Neural progenitor cell (in vitro differentiated cells): ENCODE measurements around the gene RHD. TPM values are rescaled to one million over a fixed set of nuclear protein-coding genes. Genes with fewer than 3 reads are reported as not detected.
"Not testable (repeated sequence)": the region's sequence is repeated elsewhere in the genome, so short reads cannot be mapped to it uniquely, and the experiment has no call there.

Source experiments
- DNase-seq: peaks from one replicate; pipeline ENCODE4 v3.0.0-alpha.2; 2016; ENCODE audit warnings: low spot score
- H2AFZ ChIP-seq: fragments of 200-600 bp; sonication (generic); replicated peaks from 2 replicates; pipeline ENCODE4 v1.6.1; 2016; ENCODE audit warnings: antibody characterized with exemption
- H3F3A ChIP-seq: fragments of 200-600 bp; sonication (generic); 2 replicates; pipeline ENCODE4 v1.6.1; 2016; ENCODE audit warnings: antibody characterized with exemption, low read depth
- H3K27ac ChIP-seq: fragments of 200-600 bp; sonication (generic); 2 replicates; pipeline ENCODE4 v1.5.1; 2016; ENCODE audit warnings: mild to moderate bottlenecking
- H3K27me3 ChIP-seq: fragments of 200-600 bp; sonication (generic); 2 replicates; pipeline ENCODE4 v1.6.1; 2016; ENCODE audit warnings: mild to moderate bottlenecking, moderate library complexity
- H3K36me3 ChIP-seq: fragments of 200-600 bp; sonication (generic); 2 replicates; pipeline ENCODE4 v1.5.1; 2016
- H3K4me1 ChIP-seq: fragments of 200-600 bp; sonication (generic); 2 replicates; pipeline ENCODE4 v1.6.1; 2016; ENCODE audit warnings: mixed run types
- H3K4me2 ChIP-seq: fragments of 200-600 bp; sonication (generic); 2 replicates; pipeline ENCODE4 v1.6.1; 2016
- H3K4me3 ChIP-seq: fragments of 200-600 bp; sonication (generic); 2 replicates; pipeline ENCODE4 v1.5.1; 2016
- H3K79me2 ChIP-seq: fragments of 200-600 bp; sonication (generic); 2 replicates; pipeline ENCODE4 v1.6.1; 2016; ENCODE audit warnings: low read depth
- H3K9ac ChIP-seq: fragments of 200-600 bp; sonication (generic); 2 replicates; pipeline ENCODE4 v1.6.1; 2016
- H3K9me3 ChIP-seq: fragments of 200-600 bp; sonication (generic); 2 replicates; pipeline ENCODE4 v1.5.1; 2016; ENCODE audit warnings: low read depth
- H4K20me1 ChIP-seq: fragments of 200-600 bp; sonication (generic); 2 replicates; pipeline ENCODE4 v1.6.1; 2016; ENCODE audit warnings: low read depth
- H3K27ac Mint-ChIP-seq: 3 replicates; pipeline ENCODE4 v1.8.0; 2021; ENCODE audit warnings: mixed read lengths
- H3K27me3 Mint-ChIP-seq: 2 replicates; pipeline ENCODE4 v1.8.0; 2022; ENCODE audit warnings: low read depth, mild to moderate bottlenecking, inconsistent platforms, moderate library complexity, mixed read lengths; ENCODE audit not compliant: insufficient read depth
- H3K36me3 Mint-ChIP-seq: 3 replicates; pipeline ENCODE4 v1.8.0; 2021; ENCODE audit warnings: mixed read lengths
- H3K4me1 Mint-ChIP-seq: 3 replicates; pipeline ENCODE4 v1.8.0; 2021; ENCODE audit warnings: mixed read lengths
- H3K4me3 Mint-ChIP-seq: 3 replicates; pipeline ENCODE4 v1.8.0; 2021; ENCODE audit warnings: mild to moderate bottlenecking, moderate library complexity, mixed read lengths
- H3K9me3 Mint-ChIP-seq: 3 replicates; pipeline ENCODE4 v1.8.0; 2020; ENCODE audit warnings: mixed read lengths
- total RNA-seq: library from RNA; depleted of rRNA; stranded (reverse); fragments of >200 nt; gene quantifications from 2 replicates; pipeline ENCODE4 v1.2.3, GENCODE V29; 2015; ENCODE audit warnings: low replicate concordance

The RHD gene
- total RNA-seq, 1 donor from 2014 or later = not detected

GRCh38 chr1:25268143-25268760 is 4.1 kb upstream of the RHD start:
- H3K79me2 ChIP-seq, H3K4me1 ChIP-seq, H3K4me1 Mint-ChIP-seq, H3K27me3 ChIP-seq, H3F3A ChIP-seq, H2AFZ ChIP-seq, H4K20me1 ChIP-seq, H3K27me3 Mint-ChIP-seq, H3K36me3 ChIP-seq, H3K27ac ChIP-seq, H3K9me3 ChIP-seq, H3K36me3 Mint-ChIP-seq, DNase-seq, H3K27ac Mint-ChIP-seq, H3K9ac ChIP-seq, H3K9me3 Mint-ChIP-seq: not testable (repeated sequence)
- Histone ChIP-seq H3K4me3 (peak overlapping the region; percentile 50), H3K4me2 (peak overlapping the region; percentile 53)
- peak overlapping the region; percentile 81 for H3K4me3 Mint-ChIP-seq

GRCh38 chr1:25275648-25276047 is 3.3 kb downstream of the RHD start:
- H3K9me3 Mint-ChIP-seq, H3K4me3 ChIP-seq, DNase-seq, H2AFZ ChIP-seq, H3K36me3 ChIP-seq, H4K20me1 ChIP-seq, H3K27me3 ChIP-seq, H3K27ac Mint-ChIP-seq, H3K4me1 ChIP-seq, H3K4me1 Mint-ChIP-seq, H3K27me3 Mint-ChIP-seq, H3K4me2 ChIP-seq, H3K27ac ChIP-seq, H3K9ac ChIP-seq, H3K36me3 Mint-ChIP-seq, H3F3A ChIP-seq, H3K79me2 ChIP-seq, H3K9me3 ChIP-seq, H3K4me3 Mint-ChIP-seq: not testable (repeated sequence)

GRCh38 chr1:25277295-25277694 is 5.0 kb downstream of the RHD start:
- not testable (repeated sequence) for H3K9me3 ChIP-seq, H3K27ac ChIP-seq, H3K27ac Mint-ChIP-seq, H2AFZ ChIP-seq, H3K9me3 Mint-ChIP-seq, H3K4me2 ChIP-seq, H3K4me1 Mint-ChIP-seq, H3K4me1 ChIP-seq, H3K4me3 Mint-ChIP-seq, H3K36me3 Mint-ChIP-seq, DNase-seq, H3K79me2 ChIP-seq, H3F3A ChIP-seq, H3K36me3 ChIP-seq, H4K20me1 ChIP-seq, H3K27me3 ChIP-seq, H3K9ac ChIP-seq, H3K27me3 Mint-ChIP-seq, H3K4me3 ChIP-seq

GRCh38 chr1:25278358-25278757 is 6.0 kb downstream of the RHD start:
- not testable (repeated sequence) for H3K4me1 Mint-ChIP-seq, DNase-seq, H3K27ac Mint-ChIP-seq, H3K4me1 ChIP-seq, H3K27me3 Mint-ChIP-seq, H3K36me3 ChIP-seq, H3K36me3 Mint-ChIP-seq, H3K27ac ChIP-seq, H4K20me1 ChIP-seq, H3K27me3 ChIP-seq, H3K9ac ChIP-seq, H3K4me3 Mint-ChIP-seq, H3K79me2 ChIP-seq, H3K9me3 ChIP-seq, H3F3A ChIP-seq, H3K9me3 Mint-ChIP-seq, H2AFZ ChIP-seq, H3K4me2 ChIP-seq, H3K4me3 ChIP-seq

- not testable (repeated sequence) for H3K4me1 Mint-ChIP-seq, H3K4me2 ChIP-seq, H4K20me1 ChIP-seq, H2AFZ ChIP-seq, H3K36me3 ChIP-seq, H3K79me2 ChIP-seq, H3K36me3 Mint-ChIP-seq, H3K27ac ChIP-seq, H3K4me3 ChIP-seq, H3K27me3 ChIP-seq, DNase-seq, H3K9me3 Mint-ChIP-seq, H3K4me1 ChIP-seq, H3K9ac ChIP-seq, H3F3A ChIP-seq, H3K9me3 ChIP-seq, H3K27ac Mint-ChIP-seq, H3K4me3 Mint-ChIP-seq, H3K27me3 Mint-ChIP-seq
These were observed 6.5 kb downstream of the RHD start for GRCh38 chr1:25278790-25279189.

GRCh38 chr1:25279693-25280111 is 7.4 kb downstream of the RHD start:
- not testable (repeated sequence) for H3K4me2 ChIP-seq, H3K27ac Mint-ChIP-seq, H3K4me1 Mint-ChIP-seq, H3F3A ChIP-seq, H3K27me3 Mint-ChIP-seq, H2AFZ ChIP-seq, H3K9me3 Mint-ChIP-seq, H3K9me3 ChIP-seq, H3K36me3 ChIP-seq, H3K4me3 Mint-ChIP-seq, H3K9ac ChIP-seq, H3K27me3 ChIP-seq, H3K4me3 ChIP-seq, DNase-seq, H4K20me1 ChIP-seq, H3K27ac ChIP-seq, H3K79me2 ChIP-seq, H3K36me3 Mint-ChIP-seq, H3K4me1 ChIP-seq

GRCh38 chr1:25285862-25286261 is 13.6 kb downstream of the RHD start:
- not testable (repeated sequence) for H3K9me3 Mint-ChIP-seq, H3K4me3 ChIP-seq, H3K9me3 ChIP-seq, H3K36me3 Mint-ChIP-seq, H4K20me1 ChIP-seq, H3K27me3 ChIP-seq, H3K4me3 Mint-ChIP-seq, H3K4me1 ChIP-seq, H3K4me2 ChIP-seq, H3K27ac Mint-ChIP-seq, DNase-seq, H2AFZ ChIP-seq, H3K79me2 ChIP-seq, H3K4me1 Mint-ChIP-seq, H3K9ac ChIP-seq, H3F3A ChIP-seq, H3K27me3 Mint-ChIP-seq, H3K36me3 ChIP-seq, H3K27ac ChIP-seq

- H3K27me3 Mint-ChIP-seq, H3K36me3 Mint-ChIP-seq, H3K4me1 Mint-ChIP-seq, H3K4me3 Mint-ChIP-seq, H3K27ac Mint-ChIP-seq, H3F3A ChIP-seq, H3K4me1 ChIP-seq, H3K36me3 ChIP-seq, H3K4me2 ChIP-seq, H3K27me3 ChIP-seq, H4K20me1 ChIP-seq, H3K27ac ChIP-seq, H3K9ac ChIP-seq, H3K9me3 ChIP-seq, H3K79me2 ChIP-seq, H3K4me3 ChIP-seq, H2AFZ ChIP-seq, DNase-seq, H3K9me3 Mint-ChIP-seq: not testable (repeated sequence)
These were observed 14.9 kb downstream of the RHD start for GRCh38 chr1:25287164-25287563.
